Osteoblast (primary cell): ENCODE data around the gene DCP1A. TPM values are rescaled to one million over a fixed set of nuclear protein-coding genes. Genes with fewer than 3 reads are reported as not detected.
A peak's percentile ranks its signal among the peaks of the same experiment; 100 is the strongest.
"Not testable (repeated sequence)": the region's sequence is repeated elsewhere in the genome, so short reads cannot be mapped to it uniquely, and the experiment has no call there.

Experiments
- DNase-seq: peaks from one replicate; pipeline ENCODE4 v3.0.0; 2011; ENCODE audit warnings: low spot score, mixed read lengths; ENCODE audit not compliant: insufficient read length; ENCODE audit errors: missing footprints
- H2AFZ ChIP-seq: 2 replicates; pipeline ENCODE4 v1.6.0; 2011; ENCODE audit warnings: mild to moderate bottlenecking, low read length
- H3K27ac ChIP-seq: 2 replicates; pipeline ENCODE4 v1.5.1; 2011; ENCODE audit warnings: mild to moderate bottlenecking, low read depth, low read length, moderate library complexity
- H3K27me3 ChIP-seq: 2 replicates; pipeline ENCODE4 v1.6.0; 2012; ENCODE audit warnings: mild to moderate bottlenecking, control low read depth, inconsistent platforms, low read length, moderate library complexity; ENCODE audit not compliant: insufficient read depth
- H3K36me3 ChIP-seq: 2 replicates; pipeline ENCODE4 v1.5.1; 2011; ENCODE audit warnings: mild to moderate bottlenecking, low read length, control low read depth, moderate library complexity; ENCODE audit not compliant: insufficient read depth
- H3K4me1 ChIP-seq: 2 replicates; pipeline ENCODE4 v1.5.1; 2011; ENCODE audit warnings: mild to moderate bottlenecking, low read length, control low read depth, moderate library complexity; ENCODE audit not compliant: insufficient read depth
- H3K4me2 ChIP-seq: 2 replicates; pipeline ENCODE4 v1.6.0; 2011; ENCODE audit warnings: mild to moderate bottlenecking, low read length; ENCODE audit not compliant: insufficient read depth
- H3K4me3 ChIP-seq: fragments of 200-600 bp; sonication (generic); 3 replicates; pipeline ENCODE4 v1.5.1; 2012; ENCODE audit warnings: mild to moderate bottlenecking, low read length, inconsistent platforms; ENCODE audit not compliant: insufficient read depth
- H3K79me2 ChIP-seq: 2 replicates; pipeline ENCODE4 v1.6.0; 2012; ENCODE audit warnings: mild to moderate bottlenecking, low read length, control low read depth, inconsistent platforms; ENCODE audit not compliant: insufficient read depth
- H3K9me3 ChIP-seq: 2 replicates; pipeline ENCODE4 v1.5.1; 2011; ENCODE audit warnings: low read depth, low read length, control low read depth
- H4K20me1 ChIP-seq: 2 replicates; pipeline ENCODE4 v1.6.0; 2012; ENCODE audit warnings: mild to moderate bottlenecking, low read length, control low read depth; ENCODE audit not compliant: insufficient read depth
- total RNA-seq: library from RNA; depleted of rRNA; stranded (reverse); fragments of >200 nt; gene quantifications from 2 replicates; pipeline ENCODE4 v1.2.3, GENCODE V29; 2012
- TF ChIP-seq, protein P1 (sequence below): IDR thresholded peaks from 2 replicates; pipeline ENCODE4 v1.5.1; 2011; ENCODE audit warnings: mild to moderate bottlenecking, low read depth, low read length, moderate library complexity; ENCODE audit errors: extremely low read depth

The DCP1A gene
- total RNA-seq, 1 donor: 16.6 TPM

DNA sequence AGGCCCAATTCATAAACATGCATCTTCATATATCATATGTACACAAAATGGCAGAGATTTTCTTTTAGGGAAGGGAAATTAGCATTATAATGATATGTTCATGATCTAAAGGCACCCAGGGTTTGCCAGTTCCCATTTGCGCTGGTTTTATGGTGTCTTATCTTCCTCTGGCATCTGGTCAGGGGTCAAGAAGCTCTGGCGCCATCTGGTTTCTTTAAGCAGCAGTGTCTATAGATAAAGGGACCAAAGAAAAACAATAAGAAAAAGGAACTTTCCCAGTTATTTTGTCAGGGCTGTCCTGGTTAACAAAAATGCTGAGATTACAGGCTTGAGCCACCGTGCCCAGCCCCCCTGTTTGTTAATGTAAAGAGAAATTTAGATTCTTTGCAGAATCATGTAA, 3.3 kb upstream of the DCP1A start:
- Histone ChIP-seq H3K4me1 (peaks cover 15% of the 10 kb centered on the region), H3K27ac (no peak overlapping the region), H3K4me2 (peak overlapping the region; percentile 23), H2AFZ (peak overlapping the region; percentile 48), H3K79me2 (peaks cover 17% of the 10 kb centered on the region), H4K20me1 (no peaks in the 10 kb centered on the region), H3K4me3 (no peak overlapping the region), H3K27me3 (no peaks in the 10 kb centered on the region), H3K36me3 (no peaks in the 10 kb centered on the region), H3K9me3 (no peaks in the 10 kb centered on the region)
- TF ChIP-seq, protein P1, sequence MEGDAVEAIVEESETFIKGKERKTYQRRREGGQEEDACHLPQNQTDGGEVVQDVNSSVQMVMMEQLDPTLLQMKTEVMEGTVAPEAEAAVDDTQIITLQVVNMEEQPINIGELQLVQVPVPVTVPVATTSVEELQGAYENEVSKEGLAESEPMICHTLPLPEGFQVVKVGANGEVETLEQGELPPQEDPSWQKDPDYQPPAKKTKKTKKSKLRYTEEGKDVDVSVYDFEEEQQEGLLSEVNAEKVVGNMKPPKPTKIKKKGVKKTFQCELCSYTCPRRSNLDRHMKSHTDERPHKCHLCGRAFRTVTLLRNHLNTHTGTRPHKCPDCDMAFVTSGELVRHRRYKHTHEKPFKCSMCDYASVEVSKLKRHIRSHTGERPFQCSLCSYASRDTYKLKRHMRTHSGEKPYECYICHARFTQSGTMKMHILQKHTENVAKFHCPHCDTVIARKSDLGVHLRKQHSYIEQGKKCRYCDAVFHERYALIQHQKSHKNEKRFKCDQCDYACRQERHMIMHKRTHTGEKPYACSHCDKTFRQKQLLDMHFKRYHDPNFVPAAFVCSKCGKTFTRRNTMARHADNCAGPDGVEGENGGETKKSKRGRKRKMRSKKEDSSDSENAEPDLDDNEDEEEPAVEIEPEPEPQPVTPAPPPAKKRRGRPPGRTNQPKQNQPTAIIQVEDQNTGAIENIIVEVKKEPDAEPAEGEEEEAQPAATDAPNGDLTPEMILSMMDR: peak; percentile 38
- DNase-seq: peak; percentile 53

DNA sequence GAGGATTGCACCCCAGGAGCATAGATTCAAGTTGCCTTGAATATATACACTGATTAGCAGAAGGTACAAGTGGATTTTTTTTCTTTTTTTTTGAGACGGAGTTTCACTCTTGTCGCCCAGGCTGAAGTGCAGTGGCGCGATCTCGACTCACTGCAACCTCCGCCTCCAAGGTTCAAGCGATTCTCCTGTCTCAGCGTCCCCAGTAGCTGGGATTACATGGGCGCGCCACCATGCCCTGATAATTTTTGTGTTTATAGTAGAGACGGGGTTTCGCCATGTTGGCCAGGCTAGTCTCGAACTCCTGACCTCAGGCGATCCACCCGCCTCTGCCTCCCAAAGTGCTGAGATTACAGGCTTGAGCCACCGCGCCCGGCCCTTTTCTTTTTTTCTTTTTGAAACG, 775 bp upstream of the DCP1A start:
- H3K4me2 ChIP-seq: peak overlapping the region; percentile 81
- peaks cover 41% of the 10 kb centered on the region for H3K79me2 ChIP-seq
- DNase-seq, H3K9me3 ChIP-seq, H4K20me1 ChIP-seq, H3K36me3 ChIP-seq, H3K27me3 ChIP-seq: not testable (repeated sequence)
- H2AFZ ChIP-seq: peak overlapping the region; percentile 89
- peaks cover 10% of the 10 kb centered on the region for H3K4me1 ChIP-seq
- peak overlapping the region; percentile 95 for H3K27ac ChIP-seq
- peak overlapping the region; percentile 97 for H3K4me3 ChIP-seq

DNA sequence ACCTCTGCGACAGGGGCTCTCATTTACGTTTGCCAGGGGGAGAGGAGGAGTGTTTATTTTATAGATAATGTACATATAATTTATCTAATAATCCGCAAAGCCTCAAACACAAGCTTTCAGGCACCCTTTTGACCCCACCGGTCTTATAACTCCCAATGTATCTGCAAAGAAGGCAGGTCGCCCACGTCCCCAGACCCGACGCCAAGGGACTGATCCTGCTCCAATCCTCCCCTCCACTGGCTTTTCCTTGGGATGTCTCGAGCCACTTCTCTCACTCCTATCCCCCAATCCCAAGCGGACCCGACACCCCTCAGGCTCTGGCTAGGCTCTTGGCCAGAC, 452 bp downstream of the DCP1A start:
- H3K36me3 ChIP-seq: peaks cover 3% of the 10 kb centered on the region
- DNase-seq: no peak
- peaks cover 50% of the 10 kb centered on the region for H3K79me2 ChIP-seq
- TF ChIP-seq, protein P1: no peak
- H4K20me1 ChIP-seq: no peaks in the 10 kb centered on the region
- H3K4me2 ChIP-seq: peak overlapping the region; percentile 78
- H3K9me3 ChIP-seq: no peaks in the 10 kb centered on the region
- H2AFZ ChIP-seq: peak overlapping the region; percentile 95
- peak overlapping the region; percentile 97 for H3K4me3 ChIP-seq
- no peaks in the 10 kb centered on the region for H3K27me3 ChIP-seq
- H3K4me1 ChIP-seq: peaks cover 10% of the 10 kb centered on the region
- peak overlapping the region; percentile 95 for H3K27ac ChIP-seq

DNA sequence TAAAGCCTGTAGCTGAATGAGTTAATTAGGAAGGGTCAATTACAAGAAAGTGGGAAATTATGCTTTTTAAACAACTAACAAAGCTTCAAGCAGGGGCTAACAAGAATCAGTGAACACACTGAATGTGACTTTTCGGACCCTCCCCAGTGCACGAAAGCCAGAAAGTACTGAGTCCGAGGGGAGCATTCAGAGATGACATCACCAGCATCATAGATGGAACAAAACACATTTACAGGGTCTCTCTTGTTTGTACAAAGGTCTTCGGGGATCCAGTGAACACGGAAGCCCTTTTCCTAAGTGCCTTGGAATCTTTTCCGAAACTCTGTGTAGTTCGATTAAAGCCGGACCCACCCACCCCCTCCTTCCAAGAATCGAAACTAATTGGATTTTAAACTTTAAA, 829 bp downstream of the DCP1A start:
- H3K27me3 ChIP-seq: no peaks in the 10 kb centered on the region
- peaks cover 50% of the 10 kb centered on the region for H3K79me2 ChIP-seq
- H3K27ac ChIP-seq: peak overlapping the region; percentile 95
- peaks cover 5% of the 10 kb centered on the region for H3K36me3 ChIP-seq
- H3K9me3 ChIP-seq: no peaks in the 10 kb centered on the region
- no peaks in the 10 kb centered on the region for H4K20me1 ChIP-seq
- peak overlapping the region; percentile 97 for H3K4me3 ChIP-seq
- peaks cover 10% of the 10 kb centered on the region for H3K4me1 ChIP-seq
- no peak for DNase-seq
- H2AFZ ChIP-seq: peak overlapping the region; percentile 95
- TF ChIP-seq, protein P1: no peak
- H3K4me2 ChIP-seq: peak overlapping the region; percentile 78
